ENCODE data around the gene CIP2A. TPM values are rescaled to one million over a fixed set of nuclear protein-coding genes. Genes with fewer than 3 reads are reported as not detected.
A peak's percentile ranks its signal among the peaks of the same experiment; 100 is the strongest.

CIP2A gene
- total RNA-seq, 2 experiments from 2014 or later: 42.5 to 44.9 TPM

- intact Hi-C loops (cut with micrococcal nuclease): no loop called here
- POLR2A ChIA-PET: no interaction called here
- H3K4me3 Mint-ChIP-seq: no peak overlapping the region
- DNase-seq (no peak), ATAC-seq (no peak)
- H3K4me1 Mint-ChIP-seq (ENCODE audit: low read depth): peaks cover 14% of the 10 kb centered on the region
- no peak for TF ChIP-seq CTCF (IDR thresholded peaks at IDR 0.05)
- H3K9me3 Mint-ChIP-seq: no peaks in the 10 kb centered on the region
- CTCF ChIA-PET: interaction anchor here (0.8 to 1.3 kb wide), 2 partner anchors 10 to 305 kb away, joined by 3 to 4 read pairs; no protein-coding TSS in a partner anchor
- H3K27ac Mint-ChIP-seq: no peak overlapping the region
- no peaks in the 10 kb centered on the region for H3K27me3 Mint-ChIP-seq
- peaks cover 14% of the 10 kb centered on the region for H3K36me3 Mint-ChIP-seq (ENCODE audit: low read depth)
These were observed 21.4 kb upstream of the CIP2A start for GRCh38 chr3:108610651-108611050.

DNA sequence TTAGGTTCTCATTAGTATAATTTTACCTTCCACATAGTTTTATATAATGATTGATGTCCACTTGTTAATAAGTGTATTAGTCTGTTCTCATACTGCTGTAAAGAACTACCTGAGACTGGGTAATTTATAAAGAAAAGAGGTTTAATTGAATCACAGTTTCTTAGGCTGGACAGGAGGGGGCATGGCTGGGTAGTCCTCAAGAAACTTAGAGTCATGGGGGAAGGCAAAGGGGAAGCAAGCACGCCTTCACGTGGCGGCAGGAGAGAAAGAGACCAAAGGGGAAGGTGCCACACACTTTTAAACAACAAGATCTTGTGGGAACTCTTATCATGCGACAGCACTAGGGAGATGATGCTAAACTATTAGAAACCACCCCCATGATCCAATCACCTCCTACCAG is 19.5 kb upstream of the CIP2A start:
- peaks cover 31% of the 10 kb centered on the region for H3K4me1 Mint-ChIP-seq (ENCODE audit: low read depth)
- peaks cover 14% of the 10 kb centered on the region for H3K36me3 Mint-ChIP-seq (ENCODE audit: low read depth)
- ChIA-PET CTCF (no interaction called here), POLR2A (no interaction called here)
- no peaks in the 10 kb centered on the region for H3K27me3 Mint-ChIP-seq
- no peak overlapping the region for H3K4me3 Mint-ChIP-seq
- DNase-seq (no peak), ATAC-seq (no peak)
- no peaks in the 10 kb centered on the region for H3K9me3 Mint-ChIP-seq
- intact Hi-C loops (cut with micrococcal nuclease): no loop called here
- TF ChIP-seq CTCF (IDR thresholded peaks at IDR 0.05): no peak
- no peak overlapping the region for H3K27ac Mint-ChIP-seq

- peaks cover 26% of the 10 kb centered on the region for H3K36me3 Mint-ChIP-seq (ENCODE audit: low read depth)
- POLR2A ChIA-PET: interaction anchor here (1.2 kb wide), 1 partner anchor 17 kb away, joined by 4 read pairs; the partner anchor contains the start of genes CIP2A and DZIP3
- peak overlapping the region; percentile 77 for H3K27ac Mint-ChIP-seq
These were observed 16.3 kb upstream of the CIP2A start for GRCh38 chr3:108605491-108605890.

DNA sequence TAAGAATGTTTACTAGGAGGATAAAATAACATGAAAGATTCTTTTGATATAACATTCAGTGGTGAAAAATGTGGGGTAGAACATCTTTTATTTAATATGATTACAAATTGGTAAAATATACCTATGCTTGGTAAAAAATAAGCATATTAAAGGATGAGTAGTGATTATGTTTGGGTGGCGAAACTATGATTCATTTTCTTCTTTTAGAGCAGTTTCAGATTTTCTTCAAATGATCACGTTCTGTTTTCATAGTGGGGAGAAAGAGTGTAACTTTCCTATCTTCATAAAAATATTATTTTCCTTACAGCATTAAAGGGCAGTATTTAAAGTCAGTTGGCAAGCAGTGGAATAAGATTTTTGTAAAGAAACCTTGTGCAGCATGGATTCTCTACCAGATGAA is 15.8 kb upstream of the CIP2A start:
- Mint-ChIP-seq H3K27me3 (no peaks in the 10 kb centered on the region), H3K4me1 (ENCODE audit: low read depth) (peaks cover 60% of the 10 kb centered on the region), H3K9me3 (peaks cover 9% of the 10 kb centered on the region), H3K4me3 (no peak overlapping the region), H3K27ac (peak overlapping the region; percentile 77), H3K36me3 (ENCODE audit: low read depth) (peaks cover 26% of the 10 kb centered on the region)
- ChIA-PET CTCF (interaction anchor here (3.4 kb wide), 1 partner anchor 16 kb away, joined by 21 read pairs; the partner anchor contains the start of genes CIP2A and DZIP3), POLR2A (interaction anchor here (1.2 kb wide), 1 partner anchor 16 kb away, joined by 4 read pairs; the partner anchor contains the start of genes CIP2A and DZIP3)
- ATAC-seq (no peak), DNase-seq (no peak)
- intact Hi-C loops (cut with micrococcal nuclease): no loop called here
- TF ChIP-seq CTCF (IDR thresholded peaks at IDR 0.05): no peak

More at GRCh38 chr3:108605491-108605890, 16.3 kb upstream of the CIP2A start:
- peaks cover 9% of the 10 kb centered on the region for H3K9me3 Mint-ChIP-seq
- peaks cover 57% of the 10 kb centered on the region for H3K4me1 Mint-ChIP-seq (ENCODE audit: low read depth)
- no peak for TF ChIP-seq CTCF (IDR thresholded peaks at IDR 0.05)
- CTCF ChIA-PET: no interaction called here
- intact Hi-C loops (cut with micrococcal nuclease): no loop called here
- no peak overlapping the region for H3K4me3 Mint-ChIP-seq
- ATAC-seq (no peak), DNase-seq (no peak)
- H3K27me3 Mint-ChIP-seq: no peaks in the 10 kb centered on the region

GRCh38 chr3:108603691-108604090 is 14.5 kb upstream of the CIP2A start:
- H3K4me1 Mint-ChIP-seq (ENCODE audit: low read depth): peaks cover 66% of the 10 kb centered on the region
- ChIA-PET POLR2A (interaction anchor here (6.5 kb wide), 1 partner anchor 14 kb away, joined by 57 read pairs; the partner anchor contains the start of genes CIP2A and DZIP3), CTCF (interaction anchor here (0.6 to 3.4 kb wide), 6 partner anchors 11 to 420 kb away, joined by 3 to 21 read pairs (median 4); partner anchors contain the start of genes CIP2A and DZIP3)

More at GRCh38 chr3:108603691-108604090, 14.5 kb upstream of the CIP2A start:
- no peak for DNase-seq
- Mint-ChIP-seq H3K27me3 (no peaks in the 10 kb centered on the region), H3K36me3 (ENCODE audit: low read depth) (peaks cover 24% of the 10 kb centered on the region), H3K4me3 (peak overlapping the region; percentile 66), H3K27ac (peak overlapping the region; percentile 90), H3K9me3 (peaks cover 9% of the 10 kb centered on the region)
- intact Hi-C loops (cut with micrococcal nuclease): no loop called here
- ATAC-seq: peak; percentile 35
- no peak for TF ChIP-seq CTCF (IDR thresholded peaks at IDR 0.05)
